Subcutaneous abdominal adipose tissue (tissue), 5 donors: ENCODE data around the gene SLC15A5.

Experiments used
- H3K27ac ChIP-seq: one replicate; pipeline ENCODE4 v1.7.0; 2013; ENCODE audit warnings: low read depth, mild to moderate bottlenecking, inconsistent platforms, low read length, moderate library complexity
- H3K27me3 ChIP-seq, 5 donors: one replicate each; pipeline ENCODE4 v1.7.0; 2013; ENCODE audit warnings: low read length in 5 of 5, inconsistent platforms in 1 of 5; ENCODE audit not compliant: control insufficient read depth in 5 of 5, insufficient read depth in 4 of 5
- H3K36me3 ChIP-seq, 5 donors: one replicate each; pipeline ENCODE4 v1.7.0; 2013; ENCODE audit warnings: low read length in 5 of 5; ENCODE audit not compliant: control insufficient read depth in 5 of 5, insufficient read depth in 5 of 5
- H3K4me1 ChIP-seq, 5 donors: one replicate each; pipeline ENCODE4 v1.7.0; 2013; ENCODE audit warnings: low read length in 5 of 5, mild to moderate bottlenecking in 3 of 5, moderate library complexity in 1 of 5; ENCODE audit not compliant: control insufficient read depth in 5 of 5, insufficient read depth in 5 of 5
- H3K4me3 ChIP-seq, 5 donors: one replicate each; pipeline ENCODE4 v1.7.0; 2013; ENCODE audit warnings: low read length in 5 of 5, low read depth in 1 of 5
- H3K9ac ChIP-seq, 5 donors: one replicate each; pipeline ENCODE4 v1.7.0; 2013; ENCODE audit warnings: low read length in 5 of 5, mild to moderate bottlenecking in 4 of 5, moderate library complexity in 3 of 5
- H3K9me3 ChIP-seq, 5 donors: one replicate each; pipeline ENCODE4 v1.7.0; 2013; ENCODE audit warnings: low read length in 5 of 5; ENCODE audit not compliant: control insufficient read depth in 5 of 5
- donor health status: healthy.
- donor health status: healthy.
- donor health status: healthy.
- donor health status: healthy.
- donor health status: healthy.

The SLC15A5 gene

DNA sequence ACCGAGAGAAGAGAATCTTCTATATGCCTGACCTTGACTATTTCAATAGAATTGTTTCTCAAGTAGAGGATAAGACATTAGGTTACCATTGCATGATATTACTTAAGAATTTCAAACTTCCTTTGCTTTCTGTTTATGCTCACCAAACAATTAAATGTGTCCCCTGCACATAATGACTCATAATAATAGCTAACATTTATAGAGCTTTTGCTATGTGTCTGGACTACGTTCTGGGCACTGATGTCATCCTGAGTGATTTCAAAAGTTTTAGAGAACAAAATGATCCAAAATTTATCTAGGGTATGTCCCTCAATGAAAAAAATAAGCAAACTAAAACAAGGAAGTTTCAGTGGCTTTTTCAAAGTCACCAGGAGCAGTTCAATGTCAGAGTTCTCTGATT is 38.8 kb downstream of the SLC15A5 start:
- Histone ChIP-seq H3K4me3 (no peak overlapping the region), H3K9ac (no peak overlapping the region), H3K36me3 (no peaks in the 10 kb centered on the region), H3K27ac (peak overlapping the region; percentile 26), H3K9me3 (peaks cover 0 to under 1% (median 0%) of the 10 kb centered on the region in 5 donors), H3K27me3 (no peaks in the 10 kb centered on the region), H3K4me1 (peaks cover 0 to 14% (median 12%) of the 10 kb centered on the region in 5 donors)

DNA sequence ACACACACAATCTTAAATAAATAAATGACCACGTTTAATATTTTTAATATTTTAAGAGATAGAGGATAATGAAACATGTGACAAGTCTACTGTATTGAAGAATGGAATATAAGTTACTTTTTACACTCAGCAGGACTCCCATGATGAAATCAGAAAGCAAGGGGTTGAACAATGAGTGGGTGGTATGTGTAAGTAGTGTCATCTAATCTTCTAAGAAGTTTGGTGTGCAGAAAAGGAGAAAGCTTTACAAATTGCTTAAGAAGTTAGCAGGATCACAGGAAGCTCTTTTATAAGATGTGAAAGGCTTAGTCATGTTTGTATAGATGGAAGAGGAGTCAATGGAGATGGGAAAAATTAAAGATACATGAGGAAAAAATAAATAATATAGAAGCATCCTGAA is 47.8 kb downstream of the SLC15A5 start:
- no peaks in the 10 kb centered on the region for H3K4me1 ChIP-seq
- H3K36me3 ChIP-seq, result no peaks in the 10 kb centered on the region
- H3K9ac ChIP-seq, result no peak overlapping the region
- no peak overlapping the region for H3K27ac ChIP-seq
- H3K9me3 ChIP-seq, result peaks cover 4 to 18% (median 13%) of the 10 kb centered on the region in 5 donors
- no peak overlapping the region for H3K4me3 ChIP-seq
- no peaks in the 10 kb centered on the region for H3K27me3 ChIP-seq

DNA sequence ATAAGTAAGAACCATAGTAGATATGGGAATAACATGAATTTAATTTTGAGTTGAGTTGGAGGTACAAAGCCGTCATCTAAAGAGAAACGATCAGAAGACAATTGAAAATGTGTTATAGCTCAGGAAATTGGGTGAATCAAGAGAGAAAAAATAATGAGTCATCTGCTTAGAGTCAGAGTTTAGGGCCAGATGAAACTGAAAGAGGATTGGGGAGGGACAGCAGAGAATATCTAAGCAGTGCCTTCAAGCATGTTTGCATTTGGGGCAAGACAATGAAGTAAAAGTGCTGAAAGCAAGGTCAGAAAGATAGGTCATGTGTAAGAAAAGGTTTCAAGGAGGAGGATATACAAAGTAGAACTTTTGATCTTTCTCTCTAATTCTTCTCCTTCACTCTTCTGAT is 49.4 kb downstream of the SLC15A5 start:
- peaks cover 4 to 14% (median 11%) of the 10 kb centered on the region in 5 donors for H3K9me3 ChIP-seq

DNA sequence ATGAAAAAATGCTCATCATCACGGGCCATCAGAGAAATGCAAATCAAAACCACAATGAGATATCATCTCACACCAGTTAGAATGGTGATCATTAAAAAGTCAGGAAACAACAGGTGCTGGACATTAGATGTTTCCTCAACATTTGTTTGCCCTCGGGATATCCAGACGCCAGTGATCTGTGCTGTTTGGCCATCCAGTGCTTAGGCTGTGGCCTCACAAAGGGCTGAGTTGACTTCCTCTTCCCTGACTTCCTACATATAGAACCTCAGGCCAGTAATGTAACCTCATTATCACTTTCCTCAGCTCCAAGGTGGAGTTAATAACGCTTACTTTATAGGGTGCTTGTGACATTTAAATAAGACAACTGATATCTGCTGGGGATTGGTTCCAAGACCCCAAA is 51.8 kb downstream of the SLC15A5 start:
- Histone ChIP-seq H3K27ac (no peak overlapping the region), H3K4me1 (no peaks in the 10 kb centered on the region), H3K36me3 (no peaks in the 10 kb centered on the region), H3K4me3 (no peak overlapping the region), H3K27me3 (no peaks in the 10 kb centered on the region), H3K9ac (no peak overlapping the region), H3K9me3 (no peaks in the 10 kb centered on the region)

More for the DNA sequence above, 49.4 kb downstream of the SLC15A5 start:
- H3K27ac ChIP-seq, result no peak overlapping the region
- H3K9ac ChIP-seq, result no peak overlapping the region
- H3K4me3 ChIP-seq, result no peak overlapping the region
- H3K36me3 ChIP-seq, result no peaks in the 10 kb centered on the region
- H3K27me3 ChIP-seq, result no peaks in the 10 kb centered on the region
- H3K4me1 ChIP-seq, result no peaks in the 10 kb centered on the region

DNA sequence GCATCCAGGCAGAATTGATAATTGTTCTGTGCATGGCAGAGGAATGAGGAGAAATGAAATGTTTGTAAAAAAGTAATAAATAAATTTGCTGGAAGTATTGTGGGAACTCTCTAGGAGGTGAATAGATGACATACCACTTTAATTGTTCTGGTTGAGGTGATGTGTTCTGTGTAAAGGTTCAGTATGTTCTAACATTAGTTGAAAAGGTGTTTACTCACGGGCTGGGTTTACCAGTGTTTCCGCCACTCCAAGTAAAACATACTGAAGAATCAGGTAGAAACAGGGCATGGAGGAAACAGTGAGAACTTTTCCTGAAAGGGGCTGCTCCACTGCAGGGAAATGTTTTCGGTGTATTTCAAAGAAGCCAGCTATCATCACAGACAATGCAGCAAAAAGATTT is 53.3 kb downstream of the SLC15A5 start:
- no peak overlapping the region for H3K27ac ChIP-seq
- no peaks in the 10 kb centered on the region for H3K27me3 ChIP-seq
- H3K4me1 ChIP-seq, result no peaks in the 10 kb centered on the region
- no peak overlapping the region for H3K4me3 ChIP-seq
- H3K9ac ChIP-seq, result no peak overlapping the region
- no peaks in the 10 kb centered on the region for H3K9me3 ChIP-seq
- H3K36me3 ChIP-seq, result no peaks in the 10 kb centered on the region

DNA sequence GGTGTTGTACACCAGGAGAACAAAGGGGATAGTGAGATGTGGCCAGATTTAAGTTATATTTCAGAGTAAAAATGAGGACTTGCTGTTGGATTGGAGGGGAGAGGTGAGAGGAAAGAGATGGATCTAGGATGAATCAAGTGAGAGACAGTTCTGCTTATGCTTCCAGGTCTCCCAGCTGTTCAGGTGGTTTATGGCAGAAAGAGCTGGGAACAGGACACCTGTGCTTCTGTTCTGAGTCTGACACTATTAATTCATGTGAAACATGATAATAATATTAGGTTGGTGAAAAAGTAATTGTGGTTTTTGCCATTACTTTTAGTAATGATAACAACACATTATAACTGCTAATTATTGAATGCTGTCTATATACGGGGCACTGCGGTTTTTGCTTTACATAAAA is 55.7 kb downstream of the SLC15A5 start:
- Histone ChIP-seq H3K9ac (no peak overlapping the region), H3K36me3 (no peaks in the 10 kb centered on the region)

DNA sequence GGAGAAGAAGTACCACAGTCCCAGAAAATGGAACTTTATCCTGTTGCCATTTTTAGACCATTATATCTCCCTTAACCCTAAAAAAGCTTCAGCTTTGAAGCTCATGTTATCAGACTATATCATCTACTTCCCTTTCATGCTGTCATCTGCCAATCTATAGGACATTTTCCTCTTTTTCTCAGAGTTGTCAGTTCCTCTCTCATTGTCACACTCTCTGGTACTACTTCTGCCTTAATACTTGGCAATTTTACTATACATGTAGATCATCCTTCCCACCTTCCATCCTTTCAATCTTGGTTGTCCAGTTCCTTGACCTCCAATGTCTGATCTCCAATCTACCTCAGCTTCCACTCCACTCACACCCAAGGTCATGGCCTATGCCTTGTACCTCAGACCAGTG is 57.4 kb downstream of the SLC15A5 start:
- Histone ChIP-seq H3K36me3 (no peaks in the 10 kb centered on the region), H3K9me3 (no peaks in the 10 kb centered on the region), H3K4me1 (no peaks in the 10 kb centered on the region)

More for the DNA sequence above, 55.7 kb downstream of the SLC15A5 start:
- H3K4me3 ChIP-seq, result no peak overlapping the region
- H3K9me3 ChIP-seq, result no peaks in the 10 kb centered on the region
- H3K27me3 ChIP-seq, result no peaks in the 10 kb centered on the region
- H3K27ac ChIP-seq, result no peak overlapping the region
- no peaks in the 10 kb centered on the region for H3K4me1 ChIP-seq

DNA sequence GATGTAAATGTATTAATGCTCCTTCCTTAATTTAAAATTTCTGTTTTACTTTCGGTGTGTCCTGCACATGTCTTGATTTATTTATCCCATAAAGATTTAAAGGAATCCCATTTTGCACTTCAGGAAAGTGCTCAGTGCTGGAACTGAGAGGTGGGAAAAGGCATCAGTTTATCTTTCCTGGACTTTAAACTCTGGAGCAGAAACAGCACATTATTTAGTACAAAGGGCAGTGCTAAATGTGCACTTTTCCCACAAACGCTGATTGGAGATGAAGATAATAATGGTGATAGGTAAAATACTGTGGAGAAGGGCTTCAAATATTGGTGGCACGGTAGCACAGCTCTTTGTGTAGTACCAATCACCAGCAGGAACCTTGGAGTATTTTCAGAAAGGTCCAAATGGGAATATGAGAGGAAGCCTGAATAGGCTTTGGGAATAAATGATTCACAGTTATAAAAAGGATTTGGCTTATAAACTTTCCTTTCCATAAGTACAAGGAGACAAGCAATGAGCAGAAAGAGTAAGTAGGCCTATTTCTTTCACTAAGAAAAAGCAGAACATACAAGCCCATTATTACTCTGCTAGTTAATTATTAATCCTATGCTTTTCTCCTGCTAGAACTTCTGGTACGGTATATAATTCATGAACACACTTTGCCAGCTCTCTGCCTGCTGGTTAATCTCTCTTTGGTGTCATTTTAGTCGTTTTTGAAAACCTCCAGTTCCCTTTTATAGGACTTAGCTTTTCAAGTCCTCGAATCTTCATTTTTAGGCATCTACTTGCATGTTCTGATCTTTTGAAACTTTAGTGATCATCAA is 58.3 kb downstream of the SLC15A5 start:
- Histone ChIP-seq H3K4me3 (no peak overlapping the region), H3K27me3 (no peaks in the 10 kb centered on the region), H3K9ac (no peak overlapping the region), H3K27ac (no peak overlapping the region), H3K36me3 (no peaks in the 10 kb centered on the region), H3K9me3 (no peaks in the 10 kb centered on the region), H3K4me1 (no peaks in the 10 kb centered on the region)

More for the DNA sequence above, 57.4 kb downstream of the SLC15A5 start:
- Histone ChIP-seq H3K27me3 (no peaks in the 10 kb centered on the region), H3K9ac (no peak overlapping the region), H3K27ac (no peak overlapping the region), H3K4me3 (no peak overlapping the region)

DNA sequence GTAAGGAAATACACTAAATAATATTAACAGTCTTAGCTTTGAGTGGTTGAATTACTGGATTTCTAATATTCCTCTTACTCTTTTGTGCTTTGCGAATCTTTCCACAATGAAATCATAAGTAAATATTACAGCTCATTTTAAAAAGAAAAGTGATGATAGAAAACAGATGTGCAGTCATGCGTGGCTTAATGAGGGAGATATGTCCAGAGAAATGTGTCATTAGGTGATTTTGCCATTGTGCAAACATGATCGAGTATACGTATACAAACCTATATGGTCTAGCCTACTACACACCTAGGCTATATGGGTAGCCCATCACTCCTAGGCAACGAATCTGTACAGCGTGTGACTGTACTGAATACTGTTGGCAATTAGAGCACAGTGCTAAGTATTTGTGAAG is 59.3 kb downstream of the SLC15A5 start:
- Histone ChIP-seq H3K36me3 (no peaks in the 10 kb centered on the region), H3K27me3 (no peaks in the 10 kb centered on the region), H3K4me3 (no peak overlapping the region), H3K9me3 (no peaks in the 10 kb centered on the region), H3K27ac (no peak overlapping the region), H3K9ac (no peak overlapping the region), H3K4me1 (no peaks in the 10 kb centered on the region)

DNA sequence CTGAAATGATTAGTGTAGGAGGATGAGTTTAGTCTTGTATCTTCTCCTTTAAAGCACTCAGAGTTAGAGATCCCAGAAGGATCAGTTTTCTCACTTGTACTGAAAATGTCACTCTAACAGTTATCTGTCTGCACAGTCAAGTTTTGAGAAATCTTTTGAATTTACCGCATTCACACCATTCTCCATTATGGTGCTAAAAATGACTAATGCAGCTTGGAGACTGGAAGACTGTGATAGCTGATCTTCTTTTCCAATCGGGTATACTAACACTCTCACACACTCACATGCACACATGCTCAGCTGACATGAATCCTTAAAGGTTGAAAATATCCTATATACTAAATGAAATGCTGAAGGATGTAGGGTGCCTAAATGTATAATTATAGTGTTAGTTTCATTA is 65.8 kb downstream of the SLC15A5 start:
- Histone ChIP-seq H3K9me3 (no peaks in the 10 kb centered on the region), H3K27me3 (no peaks in the 10 kb centered on the region), H3K36me3 (no peaks in the 10 kb centered on the region), H3K4me3 (no peak overlapping the region), H3K9ac (no peak overlapping the region), H3K27ac (no peak overlapping the region), H3K4me1 (no peaks in the 10 kb centered on the region)
